ENCODE measurements around the gene DNMT3A. TPM values are rescaled to one million over a fixed set of nuclear protein-coding genes. Genes with fewer than 3 reads are reported as not detected.

DNMT3A gene
- total and polyA plus RNA-seq, 2 of the 8 experiments (the other 6 are each of a cell fraction or from before 2014, with no cell fraction given): 33.6 to 178 TPM

GRCh38 chr2:25236736-25237135 lies 105.0 kb downstream of the DNMT3A start:
- H3K27ac ChIP-seq (ENCODE audit: low read depth, low read length): no peak overlapping the region
- H3K18ac ChIP-seq (ENCODE audit: extremely low read depth, low read length): no peak overlapping the region
- 88% methylated on average over 8 of the region's 8 CpGs; no CpG with 5 or more reads in 1 of the 2 experiments for WGBS, 2 experiments (ENCODE audit: extremely low coverage in 1 of 2, insufficient coverage in 1 of 2, insufficient read length in 1 of 2, insufficient replicate concordance in 2 of 2, low coverage in 1 of 2, low lambda C conversion rate in 2 of 2, missing lambda C conversion rate in 1 of 2)
- no peak overlapping the region for H3K14ac ChIP-seq (ENCODE audit: insufficient read length)
- ChIA-PET CTCF (ENCODE audit: partially characterized antibody) (interaction anchor here (0.6 to 1.4 kb wide), 6 partner anchors 8 to 283 kb away, joined by 3 to 5 read pairs (median 4); no protein-coding TSS in a partner anchor), POLR2A (ENCODE audit: partially characterized antibody) (interaction anchor here (0.5 to 9.5 kb wide), 6 partner anchors 7 to 179 kb away, joined by 3 to 154 read pairs (median 5); no protein-coding TSS in a partner anchor)
- H3K27me3 ChIP-seq (replicated peaks in 1 of 4; ENCODE audit: control insufficient read depth in 3 of 4, extremely low read depth in 1 of 4, insufficient read depth in 3 of 4, low read length in 3 of 4): no peaks in the 10 kb centered on the region
- H2BK120ac ChIP-seq (replicated peaks; ENCODE audit: low read depth, low read length): no peak overlapping the region
- no peaks in the 10 kb centered on the region for H3K79me1 ChIP-seq (ENCODE audit: low read depth, low read length)
- FAIRE-seq: no peak
- peaks cover 9 to 19% of the 10 kb centered on the region in 2 experiments for H4K20me1 ChIP-seq (replicated peaks in 1 of 2; ENCODE audit: control insufficient read depth in 1 of 2, insufficient read depth in 2 of 2, low read length in 2 of 2)
- no peak overlapping the region for H2AFZ ChIP-seq (ENCODE audit: low read length)
- H3K4ac ChIP-seq (replicated peaks; ENCODE audit: insufficient read length, low read depth, low read length): no peak overlapping the region
- no peak overlapping the region for H2BK12ac ChIP-seq (ENCODE audit: low read depth, low read length)
- H3K36me3 ChIP-seq (ENCODE audit: control insufficient read depth in 2 of 4, insufficient read depth in 4 of 4, low read length in 3 of 4): peaks cover 53 to 95% (median 84%) of the 10 kb centered on the region in 4 experiments
- H3K9ac ChIP-seq (replicated peaks in 1 of 4; ENCODE audit: extremely low read depth in 1 of 4, low read depth in 3 of 4, low read length in 3 of 4): no peak overlapping the region
- H3K79me2 ChIP-seq (ENCODE audit: control insufficient read depth in 1 of 2, insufficient read depth in 2 of 2, low read length in 2 of 2): no peaks in the 10 kb centered on the region
- no peak overlapping the region for H2BK5ac ChIP-seq (ENCODE audit: low read depth, low read length)
- H3K4me3 ChIP-seq (ENCODE audit: extremely low read depth in 1 of 4, insufficient read depth in 2 of 4, low read depth in 3 of 4, low read length in 4 of 4): no peak overlapping the region
- no peak for DNase-seq (ENCODE audit: low read depth in 1 of 2, low spot score in 2 of 2)
- H4K5ac ChIP-seq (ENCODE audit: insufficient read length, low read depth, low read length): no peak overlapping the region
- H2BK20ac ChIP-seq (ENCODE audit: low read length): no peak overlapping the region
- TF ChIP-seq SP4 (IDR thresholded peaks at IDR 0.05; ENCODE audit: low read length) (no peak), TAF7 (optimal IDR thresholded peaks at IDR 0.05; ENCODE audit: borderline replicate concordance, low read depth, low read length) (no peak), RFX5 (IDR thresholded peaks at IDR 0.05; ENCODE audit: borderline replicate concordance, low read depth, low read length) (no peak), ATF3 (IDR thresholded peaks at IDR 0.05; ENCODE audit: insufficient read depth, low read depth, low read length) (no peak)
- TF ChIP-seq, protein P1, sequence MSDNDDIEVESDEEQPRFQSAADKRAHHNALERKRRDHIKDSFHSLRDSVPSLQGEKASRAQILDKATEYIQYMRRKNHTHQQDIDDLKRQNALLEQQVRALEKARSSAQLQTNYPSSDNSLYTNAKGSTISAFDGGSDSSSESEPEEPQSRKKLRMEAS (IDR thresholded peaks at IDR 0.05): no peak
- no peaks in the 10 kb centered on the region; a peak in 1 of 7 replicates for H3K4me1 ChIP-seq (replicated peaks in 1 of 4; ENCODE audit: control insufficient read depth in 3 of 4, insufficient read depth in 4 of 4, low read length in 3 of 4)
- H3K56ac ChIP-seq (replicated peaks; ENCODE audit: insufficient read length, low read depth, low read length): no peak overlapping the region
- no peak overlapping the region for H2BK15ac ChIP-seq (ENCODE audit: low read length)
- no peaks in the 10 kb centered on the region for H3K9me3 ChIP-seq (ENCODE audit: insufficient read depth in 2 of 2, low read depth in 1 of 2, low read length in 1 of 2)
- no peak overlapping the region for H4K91ac ChIP-seq (replicated peaks; ENCODE audit: insufficient read length, low read length)
- H3K23ac ChIP-seq (ENCODE audit: insufficient read length): no peak overlapping the region
- H2AK5ac ChIP-seq (ENCODE audit: low read depth, low read length): no peak overlapping the region
- no peaks in the 10 kb centered on the region for H3K23me2 ChIP-seq (ENCODE audit: low read depth, low read length)
- no peak overlapping the region for H3K4me2 ChIP-seq (ENCODE audit: insufficient read depth in 1 of 2, low read depth in 2 of 2, low read length in 2 of 2)
- H4K8ac ChIP-seq (ENCODE audit: extremely low read depth, insufficient read depth, low read length): no peak overlapping the region
